ENCODE measurements around the gene RNU7-1.
A peak's percentile ranks its signal among the peaks of the same experiment; 100 is the strongest.

The RNU7-1 gene

GRCh38 chr12:6923003-6923732, 20.4 kb upstream of the RNU7-1 start:
- Histone ChIP-seq H3K9ac (ENCODE audit: low read depth, low read length) (no peak overlapping the region), H2AFZ (ENCODE audit: low read depth, low read length) (no peak overlapping the region)
- TF ChIP-seq, protein P1, sequence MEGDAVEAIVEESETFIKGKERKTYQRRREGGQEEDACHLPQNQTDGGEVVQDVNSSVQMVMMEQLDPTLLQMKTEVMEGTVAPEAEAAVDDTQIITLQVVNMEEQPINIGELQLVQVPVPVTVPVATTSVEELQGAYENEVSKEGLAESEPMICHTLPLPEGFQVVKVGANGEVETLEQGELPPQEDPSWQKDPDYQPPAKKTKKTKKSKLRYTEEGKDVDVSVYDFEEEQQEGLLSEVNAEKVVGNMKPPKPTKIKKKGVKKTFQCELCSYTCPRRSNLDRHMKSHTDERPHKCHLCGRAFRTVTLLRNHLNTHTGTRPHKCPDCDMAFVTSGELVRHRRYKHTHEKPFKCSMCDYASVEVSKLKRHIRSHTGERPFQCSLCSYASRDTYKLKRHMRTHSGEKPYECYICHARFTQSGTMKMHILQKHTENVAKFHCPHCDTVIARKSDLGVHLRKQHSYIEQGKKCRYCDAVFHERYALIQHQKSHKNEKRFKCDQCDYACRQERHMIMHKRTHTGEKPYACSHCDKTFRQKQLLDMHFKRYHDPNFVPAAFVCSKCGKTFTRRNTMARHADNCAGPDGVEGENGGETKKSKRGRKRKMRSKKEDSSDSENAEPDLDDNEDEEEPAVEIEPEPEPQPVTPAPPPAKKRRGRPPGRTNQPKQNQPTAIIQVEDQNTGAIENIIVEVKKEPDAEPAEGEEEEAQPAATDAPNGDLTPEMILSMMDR (IDR thresholded peaks at IDR 0.05; ENCODE audit: borderline replicate concordance, extremely low read depth, low read length, poor library complexity, severe bottlenecking): no peak
- TF ChIP-seq EZH2 (IDR thresholded peaks at IDR 0.05; ENCODE audit: borderline replicate concordance, low read depth, low read length, severe bottlenecking): no peak

GRCh38 chr12:6923851-6924250, 19.8 kb upstream of the RNU7-1 start:
- ATAC-seq (ENCODE audit: insufficient read depth, low read depth) (no peak), DNase-seq (no peak)
- Histone ChIP-seq H3K27me3 (ENCODE audit: insufficient read depth, low read length, poor library complexity) (no peaks in the 10 kb centered on the region), H3K27ac (ENCODE audit: low read length) (no peak overlapping the region), H3K4me3 (ENCODE audit: low read depth in 1 of 2, low read length in 2 of 2) (no peak overlapping the region), H3K36me3 (ENCODE audit: insufficient read depth, low read length) (peaks cover 46% of the 10 kb centered on the region), H2AFZ (ENCODE audit: low read depth, low read length) (no peak overlapping the region), H3K9ac (ENCODE audit: low read depth, low read length) (peak overlapping the region; percentile 49; the same call in 1 of the 2 replicates), H3K4me2 (ENCODE audit: insufficient read depth, low read length) (peak overlapping the region; percentile 59; the same call in 1 of the 2 replicates), H3K79me2 (ENCODE audit: insufficient read depth, low read length) (peaks cover 18% of the 10 kb centered on the region), H3K4me1 (ENCODE audit: insufficient read depth, low read length) (peaks cover 42% of the 10 kb centered on the region), H4K20me1 (ENCODE audit: insufficient read depth, low read length) (0 out of 2 replicates have a peak, but pooled peaks cover under 1% of the 10 kb centered on the region), H3K9me3 (ENCODE audit: insufficient read depth, low read length, severe bottlenecking) (no peaks in the 10 kb centered on the region)
- TF ChIP-seq EZH2 (IDR thresholded peaks at IDR 0.05; ENCODE audit: borderline replicate concordance, low read depth, low read length, severe bottlenecking): no peak
- TF ChIP-seq, protein P1 (IDR thresholded peaks at IDR 0.05; ENCODE audit: borderline replicate concordance, extremely low read depth, low read length, poor library complexity, severe bottlenecking): no peak

More at GRCh38 chr12:6923003-6923732, 20.4 kb upstream of the RNU7-1 start:
- Histone ChIP-seq H3K27ac (ENCODE audit: low read length) (no peak overlapping the region), H3K4me2 (ENCODE audit: insufficient read depth, low read length) (no peak overlapping the region), H3K27me3 (ENCODE audit: insufficient read depth, low read length, poor library complexity) (no peaks in the 10 kb centered on the region), H3K9me3 (ENCODE audit: insufficient read depth, low read length, severe bottlenecking) (no peaks in the 10 kb centered on the region), H3K4me1 (ENCODE audit: insufficient read depth, low read length) (peaks cover 38% of the 10 kb centered on the region), H3K79me2 (ENCODE audit: insufficient read depth, low read length) (peaks cover 11% of the 10 kb centered on the region), H3K36me3 (ENCODE audit: insufficient read depth, low read length) (peaks cover 49% of the 10 kb centered on the region), H4K20me1 (ENCODE audit: insufficient read depth, low read length) (no peaks in the 10 kb centered on the region), H3K4me3 (ENCODE audit: low read depth in 1 of 2, low read length in 2 of 2) (no peak overlapping the region)
- no peak for ATAC-seq (ENCODE audit: insufficient read depth, low read depth)
- no peak for DNase-seq

- Histone ChIP-seq H3K9me3 (ENCODE audit: insufficient read depth, low read length, severe bottlenecking) (no peaks in the 10 kb centered on the region), H4K20me1 (ENCODE audit: insufficient read depth, low read length) (peaks cover 10% of the 10 kb centered on the region; the same call in 1 of the 2 replicates), H3K27me3 (ENCODE audit: insufficient read depth, low read length, poor library complexity) (no peaks in the 10 kb centered on the region), H2AFZ (ENCODE audit: low read depth, low read length) (no peak overlapping the region), H3K79me2 (ENCODE audit: insufficient read depth, low read length) (peaks cover 31% of the 10 kb centered on the region), H3K4me3 (ENCODE audit: low read depth in 1 of 2, low read length in 2 of 2) (no peak overlapping the region), H3K27ac (ENCODE audit: low read length) (no peak overlapping the region), H3K9ac (ENCODE audit: low read depth, low read length) (peak overlapping the region; percentile 49; the same call in 1 of the 2 replicates), H3K36me3 (ENCODE audit: insufficient read depth, low read length) (peaks cover 33% of the 10 kb centered on the region), H3K4me2 (ENCODE audit: insufficient read depth, low read length) (no peak overlapping the region; the same call in 1 of the 2 replicates), H3K4me1 (ENCODE audit: insufficient read depth, low read length) (peaks cover 55% of the 10 kb centered on the region)
- DNase-seq (no peak), ATAC-seq (ENCODE audit: insufficient read depth, low read depth) (no peak)
- TF ChIP-seq, protein P1 (IDR thresholded peaks at IDR 0.05; ENCODE audit: borderline replicate concordance, extremely low read depth, low read length, poor library complexity, severe bottlenecking): no peak
- no peak for TF ChIP-seq EZH2 (IDR thresholded peaks at IDR 0.05; ENCODE audit: borderline replicate concordance, low read depth, low read length, severe bottlenecking)
Measured at GRCh38 chr12:6925239-6925539, 18.4 kb upstream of the RNU7-1 start.
